ENCODE measurements around the gene AHCY.

GRCh38 chr20:34260208-34260942 is 42.8 kb downstream of the AHCY start:
- TF ChIP-seq POLR2A (IDR thresholded peaks at IDR 0.05) (no peak), POLR2AphosphoS5 (IDR thresholded peaks at IDR 0.05) (no peak)
- TF ChIP-seq, protein P1, sequence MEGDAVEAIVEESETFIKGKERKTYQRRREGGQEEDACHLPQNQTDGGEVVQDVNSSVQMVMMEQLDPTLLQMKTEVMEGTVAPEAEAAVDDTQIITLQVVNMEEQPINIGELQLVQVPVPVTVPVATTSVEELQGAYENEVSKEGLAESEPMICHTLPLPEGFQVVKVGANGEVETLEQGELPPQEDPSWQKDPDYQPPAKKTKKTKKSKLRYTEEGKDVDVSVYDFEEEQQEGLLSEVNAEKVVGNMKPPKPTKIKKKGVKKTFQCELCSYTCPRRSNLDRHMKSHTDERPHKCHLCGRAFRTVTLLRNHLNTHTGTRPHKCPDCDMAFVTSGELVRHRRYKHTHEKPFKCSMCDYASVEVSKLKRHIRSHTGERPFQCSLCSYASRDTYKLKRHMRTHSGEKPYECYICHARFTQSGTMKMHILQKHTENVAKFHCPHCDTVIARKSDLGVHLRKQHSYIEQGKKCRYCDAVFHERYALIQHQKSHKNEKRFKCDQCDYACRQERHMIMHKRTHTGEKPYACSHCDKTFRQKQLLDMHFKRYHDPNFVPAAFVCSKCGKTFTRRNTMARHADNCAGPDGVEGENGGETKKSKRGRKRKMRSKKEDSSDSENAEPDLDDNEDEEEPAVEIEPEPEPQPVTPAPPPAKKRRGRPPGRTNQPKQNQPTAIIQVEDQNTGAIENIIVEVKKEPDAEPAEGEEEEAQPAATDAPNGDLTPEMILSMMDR (IDR thresholded peaks at IDR 0.05): no peak
